ENCODE results near the gene GMDS. TPM values are rescaled to one million over a fixed set of nuclear protein-coding genes. Genes with fewer than 3 reads are reported as not detected.

The GMDS gene
- total and polyA plus RNA-seq, 2 donors (not counting 1 experiment from before 2014, with no cell fraction given), result 12.7 to 34.5 TPM

GRCh38 chr6:2034256-2034655 is 211.1 kb downstream of the GMDS start:
- no peaks in the 10 kb centered on the region for H3K4me1 ChIP-seq (ENCODE audit: control insufficient read depth, extremely low read depth, insufficient read depth, low read length)
- H3K4me2 ChIP-seq (ENCODE audit: extremely low read depth, insufficient read depth, low read length), result no peak overlapping the region
- no peak overlapping the region for H3K4me3 ChIP-seq (replicated peaks in 1 of 4; ENCODE audit: control extremely low read depth in 1 of 4, insufficient read depth in 1 of 4, low read depth in 3 of 4, low read length in 4 of 4)
- H3K9me3 ChIP-seq (ENCODE audit: control insufficient read depth, insufficient read depth, low read depth, low read length), result no peaks in the 10 kb centered on the region
- H3K27ac ChIP-seq (ENCODE audit: insufficient read depth, low read length), result no peak overlapping the region
- peak in 1 of 2 donors; percentile 42 for DNase-seq (ENCODE audit: low read depth in 2 of 2)
- H3K36me3 ChIP-seq (ENCODE audit: control insufficient read depth, insufficient read depth, low read length), result no peaks in the 10 kb centered on the region
- TF ChIP-seq EZH2 (IDR thresholded peaks at IDR 0.05; ENCODE audit: low read length, missing control alignments), result no peak
- TF ChIP-seq, protein P1, sequence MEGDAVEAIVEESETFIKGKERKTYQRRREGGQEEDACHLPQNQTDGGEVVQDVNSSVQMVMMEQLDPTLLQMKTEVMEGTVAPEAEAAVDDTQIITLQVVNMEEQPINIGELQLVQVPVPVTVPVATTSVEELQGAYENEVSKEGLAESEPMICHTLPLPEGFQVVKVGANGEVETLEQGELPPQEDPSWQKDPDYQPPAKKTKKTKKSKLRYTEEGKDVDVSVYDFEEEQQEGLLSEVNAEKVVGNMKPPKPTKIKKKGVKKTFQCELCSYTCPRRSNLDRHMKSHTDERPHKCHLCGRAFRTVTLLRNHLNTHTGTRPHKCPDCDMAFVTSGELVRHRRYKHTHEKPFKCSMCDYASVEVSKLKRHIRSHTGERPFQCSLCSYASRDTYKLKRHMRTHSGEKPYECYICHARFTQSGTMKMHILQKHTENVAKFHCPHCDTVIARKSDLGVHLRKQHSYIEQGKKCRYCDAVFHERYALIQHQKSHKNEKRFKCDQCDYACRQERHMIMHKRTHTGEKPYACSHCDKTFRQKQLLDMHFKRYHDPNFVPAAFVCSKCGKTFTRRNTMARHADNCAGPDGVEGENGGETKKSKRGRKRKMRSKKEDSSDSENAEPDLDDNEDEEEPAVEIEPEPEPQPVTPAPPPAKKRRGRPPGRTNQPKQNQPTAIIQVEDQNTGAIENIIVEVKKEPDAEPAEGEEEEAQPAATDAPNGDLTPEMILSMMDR (conservative IDR thresholded peaks at IDR 0.05 in 1 of 2, IDR thresholded peaks at IDR 0.05 in 1 of 2; ENCODE audit: low read depth in 1 of 2, low read length in 2 of 2), result no peak
- no peaks in the 10 kb centered on the region for H4K20me1 ChIP-seq (ENCODE audit: control insufficient read depth, extremely low read depth, insufficient read depth, low read length)
- no peak overlapping the region for H2AFZ ChIP-seq (ENCODE audit: low read length)
- no peaks in the 10 kb centered on the region for H3K79me2 ChIP-seq (ENCODE audit: control insufficient read depth, insufficient read depth, low read length)
- no peaks in the 10 kb centered on the region for H3K27me3 ChIP-seq (ENCODE audit: control insufficient read depth, insufficient read depth, low read length)
- no peak overlapping the region for H3K9ac ChIP-seq (ENCODE audit: insufficient read depth, low read length)

DNA sequence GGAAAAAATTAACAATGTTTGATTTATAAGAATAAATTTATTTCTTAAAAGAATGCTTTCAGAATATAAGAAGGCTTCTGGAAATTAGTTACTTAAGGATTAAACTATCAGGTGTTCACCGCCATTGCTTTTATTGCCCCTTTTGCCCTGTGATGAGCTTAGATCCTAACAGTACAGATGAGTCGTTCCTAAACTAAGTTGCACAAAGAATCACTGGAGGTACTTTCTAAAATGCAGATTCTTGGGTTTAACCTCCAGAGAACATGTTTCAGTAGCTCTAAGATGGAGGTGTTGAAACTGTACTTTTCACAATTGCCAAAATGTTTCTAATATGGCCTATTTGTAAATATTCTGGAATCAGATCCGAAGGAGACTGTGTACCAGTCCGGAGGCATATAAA is 211.9 kb downstream of the GMDS start:
- no peaks in the 10 kb centered on the region for H3K36me3 ChIP-seq (ENCODE audit: control insufficient read depth, insufficient read depth, low read length)
- H3K27me3 ChIP-seq (ENCODE audit: control insufficient read depth, insufficient read depth, low read length), result no peaks in the 10 kb centered on the region
- H3K4me1 ChIP-seq (ENCODE audit: control insufficient read depth, extremely low read depth, insufficient read depth, low read length), result no peaks in the 10 kb centered on the region
- no peak overlapping the region for H3K4me3 ChIP-seq (replicated peaks in 1 of 4; ENCODE audit: control extremely low read depth in 1 of 4, insufficient read depth in 1 of 4, low read depth in 3 of 4, low read length in 4 of 4)
- no peak overlapping the region for H3K27ac ChIP-seq (ENCODE audit: insufficient read depth, low read length)
- no peak for TF ChIP-seq EZH2 (IDR thresholded peaks at IDR 0.05; ENCODE audit: low read length, missing control alignments)
- TF ChIP-seq, protein P1 (conservative IDR thresholded peaks at IDR 0.05 in 1 of 2, IDR thresholded peaks at IDR 0.05 in 1 of 2; ENCODE audit: low read depth in 1 of 2, low read length in 2 of 2), result no peak
- no peak overlapping the region for H2AFZ ChIP-seq (ENCODE audit: low read length)
- H3K79me2 ChIP-seq (ENCODE audit: control insufficient read depth, insufficient read depth, low read length), result no peaks in the 10 kb centered on the region
- no peaks in the 10 kb centered on the region for H3K9me3 ChIP-seq (ENCODE audit: control insufficient read depth, insufficient read depth, low read depth, low read length)
- no peak overlapping the region for H3K9ac ChIP-seq (ENCODE audit: insufficient read depth, low read length)
- no peaks in the 10 kb centered on the region for H4K20me1 ChIP-seq (ENCODE audit: control insufficient read depth, extremely low read depth, insufficient read depth, low read length)
- no peak for DNase-seq (ENCODE audit: low read depth in 2 of 2)
- H3K4me2 ChIP-seq (ENCODE audit: extremely low read depth, insufficient read depth, low read length), result no peak overlapping the region

GRCh38 chr6:2030682-2031244 is 214.6 kb downstream of the GMDS start:
- Histone ChIP-seq H3K27me3 (ENCODE audit: control insufficient read depth, insufficient read depth, low read length) (no peaks in the 10 kb centered on the region), H3K9ac (ENCODE audit: insufficient read depth, low read length) (no peak overlapping the region), H4K20me1 (ENCODE audit: control insufficient read depth, extremely low read depth, insufficient read depth, low read length) (no peaks in the 10 kb centered on the region), H3K4me2 (ENCODE audit: extremely low read depth, insufficient read depth, low read length) (no peak overlapping the region), H3K36me3 (ENCODE audit: control insufficient read depth, insufficient read depth, low read length) (no peaks in the 10 kb centered on the region), H2AFZ (ENCODE audit: low read length) (no peak overlapping the region), H3K9me3 (ENCODE audit: control insufficient read depth, insufficient read depth, low read depth, low read length) (no peaks in the 10 kb centered on the region), H3K27ac (ENCODE audit: insufficient read depth, low read length) (no peak overlapping the region), H3K4me3 (replicated peaks in 1 of 4; ENCODE audit: control extremely low read depth in 1 of 4, insufficient read depth in 1 of 4, low read depth in 3 of 4, low read length in 4 of 4) (no peak overlapping the region), H3K79me2 (ENCODE audit: control insufficient read depth, insufficient read depth, low read length) (no peaks in the 10 kb centered on the region), H3K4me1 (ENCODE audit: control insufficient read depth, extremely low read depth, insufficient read depth, low read length) (no peaks in the 10 kb centered on the region)
- no peak for TF ChIP-seq EZH2 (IDR thresholded peaks at IDR 0.05; ENCODE audit: low read length, missing control alignments)
- TF ChIP-seq, protein P1 (conservative IDR thresholded peaks at IDR 0.05 in 1 of 2, IDR thresholded peaks at IDR 0.05 in 1 of 2; ENCODE audit: low read depth in 1 of 2, low read length in 2 of 2), result no peak
- DNase-seq (ENCODE audit: low read depth in 2 of 2), result peak in 1 of 2 donors; percentile 9

Data from fibroblast of lung (primary cell).